C4-2B (cell line): ENCODE data around the gene GRIN1.

Experiments used
- CTCF ChIP-seq: fragments of 450-650 bp; conservative IDR thresholded peaks from 2 replicates; pipeline ENCODE4 v1.5.1; 2017; ENCODE audit warnings: mild to moderate bottlenecking
- ZFX ChIP-seq: fragments of 450-650 bp; IDR thresholded peaks from 2 replicates; pipeline ENCODE4 v1.6.1; 2017

- TF ChIP-seq CTCF (no peak), ZFX (no peak)
These were observed 54.8 kb downstream of the GRIN1 start for GRCh38 chr9:137193771-137194170.
